SK-N-MC (cell line): ENCODE results near the gene TSPEAR.

Experiments used
- EZH2 ChIP-seq: fragments of 200-600 bp; sonication (generic); IDR thresholded peaks from one replicate; pipeline ENCODE4 v1.6.1; 2017; ENCODE audit warnings: antibody characterized with exemption
- POLR2AphosphoS5 ChIP-seq: IDR thresholded peaks from 2 replicates; pipeline ENCODE4 v1.6.1; 2012; ENCODE audit warnings: mild to moderate bottlenecking, low read depth, low read length, borderline replicate concordance

DNA sequence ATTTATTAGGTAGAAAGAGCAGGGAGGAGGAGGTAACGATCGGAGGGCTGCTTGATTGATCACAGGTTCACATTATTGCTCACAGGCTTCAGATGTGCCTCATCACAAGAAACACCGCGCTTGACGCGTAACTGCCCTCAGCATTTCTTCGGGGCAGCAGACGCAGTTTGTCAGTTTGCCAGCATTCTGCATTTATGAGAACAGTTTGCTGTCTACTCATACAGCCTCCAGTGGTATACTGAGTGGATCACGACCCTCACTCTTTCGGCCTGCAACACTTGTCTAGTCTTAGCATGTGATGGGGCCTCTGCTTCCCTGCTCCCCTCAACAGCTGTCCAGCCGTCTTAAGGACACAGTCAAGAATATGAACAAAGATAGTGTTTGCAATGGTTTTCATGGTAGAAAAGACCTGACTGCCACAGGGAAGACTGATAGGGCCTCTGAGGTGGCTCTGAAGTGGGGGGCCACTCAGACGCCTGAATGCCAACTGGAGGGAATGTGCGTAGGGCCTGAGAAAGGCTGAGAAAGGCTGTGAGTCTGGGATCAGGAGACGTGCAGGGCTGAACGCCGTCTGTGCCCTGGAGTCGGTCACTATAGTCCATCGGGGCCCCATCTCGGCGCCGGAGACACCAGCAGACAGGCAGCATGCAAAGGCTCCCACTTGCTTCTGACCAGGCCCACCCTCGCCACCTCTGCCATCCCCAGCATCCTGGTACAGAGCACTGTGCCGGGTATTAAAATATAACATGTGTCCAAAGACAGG lies 45.2 kb upstream of the TSPEAR start:
- TF ChIP-seq POLR2AphosphoS5 = no peak
- TF ChIP-seq EZH2 = no peak
